Hypothalamus (tissue), 51 donors: ENCODE measurements around the gene ASCC3.

Experiments
- DNase-seq, 51 donors: peaks; one replicate each; lab custom pipeline; 2025; lab: John Stamatoyannopoulos, UW

ASCC3 gene

DNA sequence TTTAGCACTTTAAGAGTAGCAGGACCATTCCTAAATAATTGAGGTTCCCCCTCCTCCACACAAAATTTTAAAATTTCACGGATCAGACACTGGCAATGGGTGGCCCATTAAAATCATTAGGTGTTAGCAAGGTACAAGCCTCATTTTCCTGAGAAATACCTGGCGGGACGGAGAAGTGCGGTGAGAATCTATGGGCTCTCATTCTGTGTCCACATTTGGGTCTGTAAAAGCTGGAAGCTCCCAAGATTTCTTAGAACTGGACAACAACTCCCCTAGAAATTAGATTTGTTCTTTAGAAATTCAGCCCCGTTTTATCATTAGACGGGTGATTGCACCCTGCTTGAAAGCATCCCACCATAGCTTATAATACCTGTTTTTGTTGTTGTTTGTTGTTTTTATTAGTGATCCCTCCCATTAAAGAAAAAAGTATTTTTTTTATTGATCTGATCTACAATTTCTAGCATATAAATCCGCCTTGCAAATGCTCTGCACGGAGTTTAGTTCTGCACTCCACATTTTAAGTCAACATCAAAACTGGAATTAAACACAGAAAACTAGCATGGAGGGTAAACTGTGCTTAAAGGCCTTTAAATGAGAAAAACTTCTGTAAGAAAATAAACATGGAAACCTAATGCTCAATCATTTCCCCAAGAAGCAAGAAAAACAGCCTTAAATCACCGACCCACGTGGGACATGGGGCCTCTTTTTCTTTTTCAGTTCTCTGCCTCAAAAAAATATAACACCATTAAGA, 422.1 kb downstream of the ASCC3 start:
- DNase-seq = no peak
